Activated naive CD4-positive, alpha-beta T cell treated with anti-CD3 and anti-CD28 coated beads, Interleukin-2, amount 50 U/mL, for 16 hours (primary cell): ENCODE measurements around the gene ITGA7.

Experiments used
- DNase-seq: peaks from one replicate; pipeline ENCODE4 v3.0.0-alpha.2; 2020

ITGA7 gene

DNA sequence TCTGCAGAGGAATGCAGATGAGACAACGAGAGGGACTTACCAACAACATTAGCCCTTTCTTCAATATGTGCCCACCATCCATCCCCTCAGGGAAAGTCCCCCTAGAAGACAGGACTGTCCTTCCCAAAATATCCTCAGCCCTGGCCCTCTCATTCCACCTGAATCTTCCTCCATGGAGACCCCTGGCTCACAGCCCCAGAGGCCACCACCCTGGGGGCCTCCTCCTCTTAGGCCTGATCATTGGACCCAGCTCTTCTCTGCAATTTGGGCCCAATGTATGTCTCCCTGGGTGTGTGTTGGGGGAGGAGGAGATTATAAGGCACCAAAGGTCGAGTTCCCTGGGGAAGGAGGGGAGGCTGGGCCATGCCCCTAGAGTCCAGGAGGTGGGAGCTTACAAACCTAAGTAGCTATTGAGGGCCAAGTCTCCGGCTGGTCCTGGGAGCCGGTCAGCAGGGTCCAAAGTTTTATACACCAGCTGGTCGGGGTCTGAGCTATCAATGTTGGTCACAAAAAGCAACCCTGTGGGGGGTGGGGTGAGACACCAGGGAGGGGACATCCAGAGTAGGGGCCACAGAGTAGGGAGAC, 8.1 kb downstream of the ITGA7 start:
- no peak for DNase-seq

DNA sequence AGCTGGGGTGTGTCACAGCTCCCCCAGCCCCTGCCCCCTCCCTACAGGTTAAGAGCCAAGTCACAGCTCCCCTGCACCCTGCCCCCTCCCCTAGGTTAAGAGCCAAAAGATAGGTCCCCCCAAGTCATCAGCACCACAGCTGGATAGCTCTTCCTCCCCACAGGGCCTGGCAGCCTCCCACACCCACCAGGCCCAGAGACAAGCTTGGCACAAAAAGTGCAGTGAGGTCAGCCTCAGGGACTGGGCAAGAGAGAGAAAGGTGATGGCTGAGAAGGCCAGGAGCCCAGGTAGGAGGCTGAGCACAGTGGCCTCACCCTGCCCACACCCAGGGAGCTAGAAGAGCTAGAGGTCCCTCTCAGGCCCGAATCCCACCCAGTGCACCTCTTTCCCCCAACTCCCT, 8.7 kb downstream of the ITGA7 start:
- DNase-seq: no peak

GRCh38 chr12:55698241-55698955, 9.3 kb downstream of the ITGA7 start:
- no peak for DNase-seq

GRCh38 chr12:55697686-55698085, 10.0 kb downstream of the ITGA7 start:
- no peak for DNase-seq

DNA sequence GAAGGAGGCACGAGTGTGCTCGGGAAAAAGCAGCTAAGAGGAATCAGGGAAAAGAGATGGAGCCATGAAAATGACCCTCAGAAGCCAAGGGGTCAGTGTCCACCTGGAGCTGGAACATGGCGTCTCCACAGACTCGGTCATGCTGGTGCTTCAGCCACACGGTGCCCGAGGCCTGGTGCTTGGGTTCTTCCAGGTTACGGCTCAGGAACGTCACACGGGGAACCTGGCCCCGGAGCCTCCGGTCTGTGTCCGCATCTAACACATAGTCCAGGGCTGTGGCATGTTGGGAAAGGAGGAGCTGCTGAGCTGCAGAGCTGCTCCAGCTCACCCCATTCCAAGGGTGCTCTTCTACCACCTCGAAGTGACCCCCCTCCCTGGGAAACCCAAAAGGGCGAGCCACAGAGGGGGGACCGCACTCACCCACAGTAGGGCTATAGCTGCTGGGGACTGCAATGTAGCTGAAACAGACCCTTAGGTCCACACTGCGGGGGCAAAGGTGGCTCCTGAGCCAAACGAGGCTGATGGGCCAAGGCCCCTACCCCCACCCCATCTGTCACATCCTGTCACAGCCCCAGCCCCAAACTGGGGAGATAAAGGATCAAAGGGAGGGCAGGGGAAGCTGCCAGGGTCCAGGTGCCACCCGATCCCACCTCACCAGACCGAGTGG, 10.8 kb downstream of the ITGA7 start:
- DNase-seq: no peak

DNA sequence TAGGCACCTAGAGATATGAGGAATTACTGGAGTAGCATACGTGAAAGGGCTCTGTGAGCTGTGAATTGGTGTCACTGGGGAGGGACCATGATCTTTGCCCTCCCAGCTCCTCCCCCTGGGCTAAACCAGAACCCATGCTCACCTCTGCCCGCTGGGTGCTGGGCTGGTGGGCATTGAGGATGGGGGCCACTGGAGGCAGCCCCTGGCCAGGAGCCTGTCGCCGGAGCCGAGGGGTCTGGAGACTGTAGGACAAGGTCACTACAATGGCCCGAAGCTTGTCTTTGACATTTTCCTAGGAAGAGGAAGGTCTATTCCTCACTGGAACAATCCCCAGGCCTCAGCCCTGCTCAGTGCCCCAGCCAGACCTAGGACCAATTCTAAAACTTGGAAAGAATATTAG, 11.6 kb downstream of the ITGA7 start:
- no peak for DNase-seq

- no peak for DNase-seq
Observed at GRCh38 chr12:55695349-55695748, 12.4 kb downstream of the ITGA7 start.

DNA sequence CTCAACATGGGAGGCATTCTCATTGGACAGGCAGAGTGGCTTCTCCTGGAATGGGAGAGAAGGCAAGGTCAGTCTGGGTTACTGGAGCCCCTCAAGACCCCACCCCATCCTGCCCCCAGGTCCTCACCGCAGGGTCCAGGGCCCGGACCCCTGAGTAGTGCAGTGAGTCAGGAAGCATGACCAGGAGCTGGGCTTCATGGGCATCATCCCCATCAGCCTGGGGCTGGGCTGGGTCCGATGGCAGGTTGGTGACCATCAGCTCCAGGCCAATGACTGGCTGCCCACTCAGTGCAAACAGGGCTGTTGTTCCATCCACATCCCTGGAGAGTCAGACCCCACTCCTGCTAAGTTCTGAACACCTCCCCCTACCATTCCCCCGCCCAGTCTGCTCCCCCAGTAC, 13.1 kb downstream of the ITGA7 start:
- no peak for DNase-seq

DNA sequence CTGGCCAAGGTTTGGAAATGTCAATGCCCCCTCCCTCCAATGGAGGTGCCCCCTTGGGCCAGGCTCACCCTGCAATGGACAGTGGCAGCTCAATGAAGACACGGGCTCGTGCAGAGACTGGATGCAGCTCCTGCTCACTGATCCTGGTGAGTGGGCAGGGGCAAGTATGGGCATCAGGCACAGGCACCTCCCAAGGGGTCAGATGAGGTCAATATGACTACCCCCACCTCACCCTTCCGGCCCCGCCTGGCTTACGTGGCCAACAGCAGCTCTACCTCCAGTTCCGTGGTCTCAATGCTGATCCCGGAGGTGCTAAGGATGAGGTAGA, 13.6 kb downstream of the ITGA7 start:
- DNase-seq: no peak

GRCh38 chr12:55693323-55694187, 14.1 kb downstream of the ITGA7 start:
- DNase-seq: no peak

GRCh38 chr12:55692631-55693322, 14.9 kb downstream of the ITGA7 start:
- no peak for DNase-seq

DNA sequence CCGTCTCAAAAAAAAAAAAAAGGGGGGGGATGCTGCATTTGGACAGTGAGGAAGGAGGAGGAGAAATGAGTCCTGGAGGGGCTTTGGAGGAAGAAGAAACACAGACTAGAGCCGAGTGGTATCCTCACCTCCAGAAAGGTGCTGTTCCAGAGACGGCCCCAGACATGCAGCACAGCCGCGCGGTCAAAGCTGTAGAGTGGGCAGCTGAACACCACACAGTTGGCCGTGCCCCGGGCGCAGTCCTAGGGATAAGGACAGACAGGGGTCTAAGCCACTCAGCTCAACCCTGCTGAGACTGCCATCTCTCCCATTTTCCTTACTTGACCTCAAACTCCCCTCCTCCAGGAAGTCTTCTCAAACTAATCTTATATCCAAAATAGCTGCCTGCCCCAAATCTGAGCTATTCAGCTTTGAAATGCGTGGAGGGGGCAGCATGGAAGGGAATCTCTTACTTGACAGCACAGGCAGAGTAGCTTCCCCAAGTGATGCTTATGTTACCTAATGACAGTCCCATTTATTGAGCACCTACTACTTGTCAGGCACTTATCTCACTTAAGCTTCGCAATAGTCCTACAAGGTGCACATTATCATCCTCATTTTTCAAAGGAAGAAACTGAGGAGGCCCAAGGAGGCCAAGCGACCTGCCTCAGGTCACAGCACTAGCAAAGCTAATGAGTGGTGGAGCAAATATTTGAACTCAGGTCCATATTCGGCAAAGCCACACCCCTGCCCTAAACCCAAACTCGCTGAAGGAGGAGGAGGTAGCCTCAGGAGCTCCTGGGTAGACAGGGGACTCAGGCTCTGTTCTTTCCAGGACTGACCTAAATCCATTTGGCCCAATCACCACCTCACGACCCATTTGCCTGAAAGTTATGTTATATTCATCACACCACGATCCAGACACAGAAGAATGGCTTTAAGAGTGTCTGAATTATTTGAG, 18.7 kb downstream of the ITGA7 start:
- DNase-seq: no peak

GRCh38 chr12:55687746-55688145, 20.0 kb downstream of the ITGA7 start:
- no peak for DNase-seq

DNA sequence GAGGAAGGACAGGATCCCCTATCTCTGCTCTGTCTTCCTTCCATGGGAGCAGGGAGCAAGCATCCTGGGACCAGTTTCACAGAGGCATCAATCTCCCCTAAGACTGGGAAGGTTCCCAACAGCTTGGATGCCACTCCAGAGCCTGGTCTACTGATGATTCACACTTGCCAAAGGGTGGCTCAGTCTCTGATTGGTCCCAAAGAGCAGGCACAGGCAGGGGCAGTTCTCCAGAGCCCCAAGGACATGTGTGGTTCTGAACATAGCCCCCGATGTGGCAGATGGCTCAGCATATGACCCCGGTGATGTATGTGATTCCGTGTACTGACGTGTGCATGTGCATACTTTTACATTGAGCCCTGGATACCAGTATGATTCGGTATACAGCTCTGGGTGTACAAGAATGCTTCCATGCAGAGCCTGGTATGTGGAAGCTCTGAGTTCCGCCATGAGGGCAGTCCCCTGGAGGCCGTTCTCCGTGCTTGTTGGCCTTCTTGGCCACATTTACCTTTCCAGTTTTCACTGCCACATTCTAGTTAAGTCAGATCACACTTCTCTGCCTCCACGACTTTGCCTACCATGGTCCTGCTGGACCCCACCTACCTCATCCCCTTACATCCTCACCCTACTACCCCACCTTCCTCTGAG, 21.2 kb downstream of the ITGA7 start:
- DNase-seq: no peak

- DNase-seq: no peak
Observed at GRCh38 chr12:55685671-55686070, 22.0 kb downstream of the ITGA7 start.

DNA sequence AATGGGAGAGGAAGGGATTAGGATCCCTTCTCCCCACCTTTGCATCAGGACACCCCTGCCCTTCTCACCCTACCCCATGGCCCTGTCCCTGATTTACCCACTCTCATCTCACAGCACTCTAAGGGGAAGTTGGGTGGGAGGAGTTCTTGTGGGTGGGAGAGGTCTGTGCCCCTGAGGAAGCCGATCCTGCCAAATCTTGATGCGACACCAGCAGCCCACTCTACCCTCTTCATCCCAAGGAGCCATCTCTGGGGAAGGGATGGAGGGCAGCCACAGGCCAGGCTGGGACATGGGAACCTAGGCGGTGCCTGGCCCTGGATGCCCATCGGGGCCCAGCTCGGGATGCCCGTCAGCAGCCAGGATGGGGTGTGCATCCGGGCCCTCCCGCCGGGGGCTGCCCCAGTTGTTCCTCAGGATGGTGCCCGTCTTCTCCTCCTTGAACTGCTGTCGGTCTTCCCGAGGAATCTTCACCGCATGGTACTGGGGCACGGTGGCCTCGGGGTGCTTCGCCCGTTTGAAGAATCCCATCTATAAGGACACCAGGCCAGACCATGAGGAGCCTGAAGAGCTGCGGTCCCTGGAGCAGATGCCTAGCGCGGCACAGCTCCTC, 22.8 kb downstream of the ITGA7 start:
- DNase-seq: no peak

DNA sequence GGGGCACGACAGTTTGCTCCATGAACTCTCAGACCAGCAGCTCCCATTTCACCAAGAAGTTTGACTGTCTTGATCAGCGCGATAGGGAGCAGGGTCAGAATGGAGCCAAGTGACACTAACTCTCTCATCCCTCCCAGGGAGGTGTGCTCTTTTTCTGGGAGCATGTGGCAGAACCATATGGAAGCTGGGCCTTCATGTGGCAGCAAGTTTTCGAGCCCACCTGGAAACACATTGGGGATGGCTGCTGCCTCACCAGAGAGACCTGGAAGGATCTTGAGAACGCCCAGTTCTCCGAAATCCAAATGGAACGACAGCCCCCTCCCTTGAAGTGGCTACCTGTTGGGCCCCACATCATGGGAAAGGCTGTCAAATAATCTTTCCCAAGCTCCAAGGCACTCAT, 24.0 kb downstream of the ITGA7 start:
- DNase-seq: no peak

DNA sequence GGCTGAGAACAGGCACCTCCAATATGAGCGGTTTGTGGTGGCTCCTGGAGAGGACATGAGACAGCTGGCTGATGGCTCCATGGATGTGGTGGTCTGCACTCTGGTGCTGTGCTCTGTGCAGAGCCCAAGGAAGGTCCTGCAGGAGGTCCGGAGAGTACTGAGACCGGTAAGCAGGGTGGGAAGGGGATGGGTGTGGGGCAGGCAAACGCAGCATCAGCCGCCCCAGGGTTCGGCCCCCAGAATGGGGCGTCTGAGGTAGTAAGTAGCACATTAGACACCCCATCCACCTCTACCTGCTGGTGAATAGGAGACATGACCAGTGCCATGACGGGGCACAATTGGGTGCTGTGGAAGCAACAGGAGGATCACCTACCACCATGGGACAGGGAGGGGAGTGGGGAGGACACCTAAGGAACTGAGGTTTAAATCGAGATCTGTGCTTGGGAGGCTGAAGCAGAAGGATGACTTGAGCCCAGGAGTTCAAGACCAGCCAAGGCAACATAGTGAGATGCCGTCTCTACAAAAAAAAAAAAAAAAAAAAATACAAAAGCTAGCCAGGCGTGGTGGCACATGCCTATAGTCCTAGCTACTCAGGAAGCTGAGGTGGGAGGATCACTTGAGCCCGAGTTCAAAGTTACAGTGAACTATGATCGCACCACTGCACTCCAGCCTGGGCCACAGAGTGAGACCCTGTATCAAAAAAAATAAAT, 25.5 kb downstream of the ITGA7 start:
- DNase-seq: no peak

- no peak for DNase-seq
Observed at GRCh38 chr12:55681142-55682077, 26.3 kb downstream of the ITGA7 start.
